ENCODE results near the gene PRICKLE1. TPM values are rescaled to one million over a fixed set of nuclear protein-coding genes. Genes with fewer than 3 reads are reported as not detected.

Gene PRICKLE1
- total and polyA plus RNA-seq, 2 of the 13 experiments (the other 11 are each of a cell fraction or from before 2014, with no cell fraction given): not detected

- no peak for TF ChIP-seq ZNF670 (CRISPR knock-in tag; IDR thresholded peaks at IDR 0.05; ENCODE audit: borderline replicate concordance)
These were observed 3.3 kb downstream of the PRICKLE1 start (continued) for GRCh38 chr12:42586268-42586667.

- peaks cover 28% of the 10 kb centered on the region for H3K4me1 ChIP-seq (ENCODE audit: insufficient read depth, low read length)
- DNase-seq (ENCODE audit: low spot score) (no peak), FAIRE-seq (no peak), ATAC-seq (no peak)
- in situ Hi-C loops (cut with HindIII; ENCODE audit: extremely low pct_ligation_motif_present, low pct_unique_long_range_greater_than_20kb) (no loop called here), intact Hi-C loops (cut with micrococcal nuclease; ENCODE audit: unreplicated experiment) (no loop called here)
- no peak overlapping the region for H3K4me2 ChIP-seq (ENCODE audit: low read depth, low read length)
- ChIA-PET POLR2A (no interaction called here), CTCF (ENCODE audit: low intra/inter-chr PET ratio, low total read pairs) (no interaction called here)
- H4K20me1 ChIP-seq (ENCODE audit: insufficient read depth, low read length): no peaks in the 10 kb centered on the region
- peaks cover 5 to 44% of the 10 kb centered on the region in 2 experiments; a peak in 4 of 5 replicates for H3K27me3 ChIP-seq (ENCODE audit: control insufficient read depth in 1 of 2, insufficient read depth in 2 of 2, low read length in 2 of 2)
- H2AFZ ChIP-seq (ENCODE audit: low read length): no peak overlapping the region
- H3K9me3 ChIP-seq (ENCODE audit: low read length): no peaks in the 10 kb centered on the region
- H3K36me3 ChIP-seq (replicated peaks in 1 of 2; ENCODE audit: control insufficient read depth in 1 of 2, insufficient read depth in 2 of 2, low read length in 2 of 2): no peaks in the 10 kb centered on the region
- TF ChIP-seq RXRA (CRISPR knock-in tag; IDR thresholded peaks at IDR 0.05) (no peak), RCOR2 (CRISPR knock-in tag; IDR thresholded peaks at IDR 0.05) (no peak), CEBPB (IDR thresholded peaks at IDR 0.05; ENCODE audit: borderline replicate concordance, low read depth, low read length) (peak; percentile 67; the same call in 1 of the 2 replicates), NR0B2 (CRISPR knock-in tag; IDR thresholded peaks at IDR 0.05) (no peak), ZFP36 (IDR thresholded peaks at IDR 0.05; ENCODE audit: borderline replicate concordance, low read depth, low read length, partially characterized antibody) (no peak), GRHL1 (CRISPR knock-in tag; conservative IDR thresholded peaks at IDR 0.05) (no peak)
- H3K9ac ChIP-seq (ENCODE audit: insufficient read depth, low read depth, low read length): no peak overlapping the region
- WGBS (ENCODE audit: low lambda C conversion rate): 13% methylated on average over 3 of the region's 5 CpGs
- no peaks in the 10 kb centered on the region for H3K79me2 ChIP-seq (ENCODE audit: insufficient read depth, low read length)
- no peak overlapping the region for H3K27ac ChIP-seq (ENCODE audit: extremely low read length, insufficient read depth, low read length)
- H3K4me3 ChIP-seq (replicated peaks in 1 of 3; ENCODE audit: insufficient read depth in 1 of 3, low read depth in 2 of 3, low read length in 3 of 3): no peak overlapping the region
- no TSS peak for BruUV-seq (replicated peaks)
These were observed 3.7 kb downstream of the PRICKLE1 start for GRCh38 chr12:42585841-42586216.
